Femur (tissue), 1 donor: ENCODE measurements around the gene RCE1.

Experiments
- DNase-seq: peaks from one replicate; pipeline ENCODE4 v3.0.0-alpha.2; 2017

Gene RCE1

GRCh38 chr11:66845143-66845875 lies 2.1 kb downstream of the RCE1 start:
- peak; percentile 18 for DNase-seq

DNA sequence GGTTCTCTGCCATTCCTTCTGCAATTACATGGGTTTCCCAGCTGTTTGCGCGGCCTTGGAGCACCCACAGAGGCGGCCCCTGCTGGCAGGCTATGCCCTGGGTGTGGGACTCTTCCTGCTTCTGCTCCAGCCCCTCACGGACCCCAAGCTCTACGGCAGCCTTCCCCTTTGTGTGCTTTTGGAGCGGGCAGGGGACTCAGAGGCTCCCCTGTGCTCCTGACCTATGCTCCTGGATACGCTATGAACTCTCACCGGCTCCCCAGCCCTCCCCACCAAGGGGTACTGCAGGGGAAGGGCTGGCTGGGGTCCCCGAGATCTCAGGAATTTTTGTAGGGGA lies 2.6 kb downstream of the RCE1 start:
- DNase-seq: peak; percentile 15

DNA sequence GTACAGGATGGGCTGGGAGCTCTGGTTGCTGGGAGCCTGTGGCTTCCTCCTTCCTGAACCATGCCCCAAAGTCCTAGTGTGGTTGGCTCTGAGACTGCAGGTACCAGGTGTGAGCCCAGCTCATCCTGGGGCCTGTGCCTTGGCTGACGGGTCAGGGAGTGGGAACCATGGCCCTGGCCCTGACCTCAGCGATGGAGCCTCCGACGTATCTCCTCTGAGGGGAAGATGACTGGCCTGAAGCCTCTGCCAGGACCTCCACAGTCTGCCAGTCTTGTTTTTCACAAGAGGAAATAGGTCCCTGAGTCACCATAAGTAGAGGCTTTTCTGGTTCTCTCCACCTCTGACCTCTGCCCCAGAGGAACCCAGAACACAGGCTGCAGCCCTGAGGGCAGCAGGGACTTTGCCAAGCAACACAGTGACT lies 3.4 kb downstream of the RCE1 start:
- peak; percentile 18 for DNase-seq

GRCh38 chr11:66847461-66848232 lies 4.4 kb downstream of the RCE1 start:
- DNase-seq: no peak

GRCh38 chr11:66848671-66849500 lies 5.6 kb downstream of the RCE1 start:
- peak; percentile 18 for DNase-seq

GRCh38 chr11:66849501-66850234 lies 6.4 kb downstream of the RCE1 start:
- no peak for DNase-seq

DNA sequence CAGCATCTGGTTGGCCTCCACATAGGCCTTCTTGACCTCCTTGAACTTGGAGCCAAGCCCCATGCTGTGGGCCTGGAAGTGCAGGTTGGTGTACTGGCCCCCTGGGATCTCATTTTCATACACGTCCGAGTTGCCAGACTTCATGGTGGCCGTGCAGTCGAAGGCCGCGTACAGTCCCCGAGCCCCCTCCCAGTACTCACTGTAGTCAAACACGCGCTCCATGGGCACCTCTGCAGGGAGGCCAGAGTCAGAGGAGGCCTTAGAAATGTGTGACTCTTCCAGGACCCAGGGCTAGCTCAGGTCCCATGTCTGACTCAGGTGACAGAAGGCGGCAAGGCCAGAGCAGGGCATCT lies 7.0 kb downstream of the RCE1 start:
- peak; percentile 15 for DNase-seq

DNA sequence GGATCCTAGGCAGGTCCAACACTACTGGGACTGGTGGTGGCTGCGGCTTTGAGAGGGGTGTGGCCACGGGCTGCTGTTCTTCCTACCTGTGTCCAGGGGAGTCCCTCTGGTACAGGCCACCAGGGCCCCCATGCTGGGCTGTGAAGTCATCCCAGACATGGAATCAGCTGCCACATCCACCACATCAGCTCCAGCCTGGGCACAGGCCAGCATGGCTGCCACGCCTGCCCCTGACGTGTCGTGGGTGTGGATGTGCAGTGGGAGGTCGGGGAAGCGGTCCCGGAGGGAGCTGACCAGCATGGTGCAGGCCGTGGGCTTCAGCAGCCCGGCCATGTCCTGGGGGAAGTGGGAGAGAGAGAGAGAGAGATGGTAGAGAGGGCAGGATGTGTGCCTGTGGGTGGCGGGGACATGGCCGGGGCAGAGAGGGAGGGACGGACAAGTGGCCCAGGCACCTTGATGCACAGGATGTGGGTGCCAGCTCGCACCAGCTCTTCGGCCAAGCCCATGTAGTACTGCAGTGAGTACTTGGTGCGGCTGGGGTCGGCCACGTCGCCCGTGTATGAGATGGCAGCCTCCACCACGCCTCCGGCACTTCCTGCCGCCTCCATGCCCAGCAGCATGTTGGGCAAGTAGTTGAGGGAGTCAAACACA lies 7.5 kb downstream of the RCE1 start:
- peak; percentile 17 for DNase-seq

GRCh38 chr11:66851239-66851596 lies 8.0 kb downstream of the RCE1 start:
- peak; percentile 20 for DNase-seq

GRCh38 chr11:66851698-66852465 lies 8.6 kb downstream of the RCE1 start:
- DNase-seq: peak; percentile 27

- DNase-seq: no peak
These were observed 9.4 kb downstream of the RCE1 start for GRCh38 chr11:66852466-66853241.

DNA sequence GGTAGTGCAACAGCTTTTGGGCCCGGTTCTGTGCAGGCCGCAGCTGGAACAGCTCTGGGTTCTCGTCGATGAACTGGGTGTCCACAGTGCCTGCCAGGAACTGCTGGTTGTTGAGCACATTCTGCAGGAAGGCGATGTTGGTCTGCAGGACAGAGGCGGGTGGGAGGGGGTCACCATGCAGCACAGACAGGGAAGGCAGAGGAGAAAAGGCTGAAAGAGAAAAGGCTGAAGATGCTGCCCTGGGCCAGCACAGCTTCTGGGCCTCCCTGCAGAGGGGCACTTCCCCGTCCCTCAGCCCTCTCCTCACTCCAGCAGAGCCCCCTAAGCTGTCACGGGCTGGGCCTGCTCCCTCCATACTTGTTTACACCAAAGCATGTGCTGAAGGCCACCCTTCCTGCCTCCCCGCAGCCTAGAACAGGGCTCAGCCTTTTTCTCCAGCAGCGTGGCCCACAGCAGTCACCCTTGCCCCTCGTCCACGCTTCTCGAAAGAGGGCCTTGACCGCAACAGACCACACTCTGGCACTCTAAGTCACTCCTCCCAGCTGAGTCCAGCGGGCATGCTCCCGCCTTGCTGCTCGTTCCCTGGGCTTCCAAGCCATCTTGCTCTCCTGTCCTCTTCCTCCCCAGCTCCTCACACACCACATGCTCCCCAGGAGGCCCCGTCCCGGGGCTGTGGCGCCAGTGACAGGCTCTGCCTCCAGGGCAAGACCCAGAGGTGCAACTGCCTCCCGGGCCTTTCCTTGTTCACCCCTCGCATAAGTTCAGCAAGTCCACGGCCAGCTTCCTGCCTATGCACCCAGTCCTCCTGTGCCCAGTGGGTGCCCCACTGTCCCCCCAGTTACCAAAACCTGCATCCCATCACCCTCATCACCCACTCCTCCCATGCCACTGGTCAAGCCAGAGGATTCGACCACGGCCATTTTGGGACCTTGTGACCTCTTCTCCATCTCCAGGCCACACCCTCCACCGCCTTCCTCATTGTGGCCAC lies 10.3 kb downstream of the RCE1 start:
- no peak for DNase-seq

DNA sequence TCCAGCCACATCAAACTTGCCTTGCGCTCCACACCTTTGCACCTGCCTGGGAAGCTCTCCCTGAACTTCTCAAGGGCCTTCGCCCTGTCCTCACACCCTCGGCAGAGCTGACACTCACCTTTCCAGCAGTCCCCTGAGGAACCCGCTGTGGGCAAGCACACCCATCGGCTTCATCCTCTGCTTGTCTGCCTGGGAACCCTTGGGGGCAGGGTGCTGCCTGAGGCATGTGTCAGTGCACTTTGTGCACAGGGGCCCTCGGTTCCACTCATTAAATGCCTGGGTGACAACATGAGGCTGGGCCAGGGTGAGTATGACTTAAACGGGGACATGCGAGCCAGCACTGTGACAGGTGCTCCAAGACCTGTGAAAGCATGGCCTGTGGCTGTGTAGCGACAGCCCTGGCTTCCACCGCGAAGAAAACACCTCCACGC lies 11.0 kb downstream of the RCE1 start:
- peak; percentile 20 for DNase-seq

DNA sequence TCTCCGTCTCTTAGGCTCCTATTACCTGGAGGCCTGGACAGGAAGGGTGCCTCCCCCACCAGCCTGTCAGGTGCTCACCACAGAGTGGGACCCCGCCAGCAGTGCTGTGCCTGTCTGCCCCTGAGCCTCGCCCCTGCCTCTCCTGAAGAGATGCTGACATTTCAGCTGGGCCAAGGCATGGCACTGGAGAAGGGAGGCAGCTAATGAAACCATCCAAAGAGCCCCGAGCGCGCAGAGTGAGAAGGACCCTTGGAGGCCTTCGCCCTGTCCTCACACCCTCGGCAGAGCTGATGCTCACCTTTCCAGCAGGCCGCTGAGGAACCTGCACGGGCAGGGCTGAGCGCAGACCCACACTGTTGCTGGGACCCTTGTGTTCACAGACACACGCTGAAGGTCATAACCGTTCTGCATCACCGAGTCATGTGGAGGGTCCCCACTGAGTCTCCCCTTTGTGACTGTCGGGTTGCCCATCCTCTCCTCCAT lies 11.5 kb downstream of the RCE1 start:
- DNase-seq: peak; percentile 19

DNA sequence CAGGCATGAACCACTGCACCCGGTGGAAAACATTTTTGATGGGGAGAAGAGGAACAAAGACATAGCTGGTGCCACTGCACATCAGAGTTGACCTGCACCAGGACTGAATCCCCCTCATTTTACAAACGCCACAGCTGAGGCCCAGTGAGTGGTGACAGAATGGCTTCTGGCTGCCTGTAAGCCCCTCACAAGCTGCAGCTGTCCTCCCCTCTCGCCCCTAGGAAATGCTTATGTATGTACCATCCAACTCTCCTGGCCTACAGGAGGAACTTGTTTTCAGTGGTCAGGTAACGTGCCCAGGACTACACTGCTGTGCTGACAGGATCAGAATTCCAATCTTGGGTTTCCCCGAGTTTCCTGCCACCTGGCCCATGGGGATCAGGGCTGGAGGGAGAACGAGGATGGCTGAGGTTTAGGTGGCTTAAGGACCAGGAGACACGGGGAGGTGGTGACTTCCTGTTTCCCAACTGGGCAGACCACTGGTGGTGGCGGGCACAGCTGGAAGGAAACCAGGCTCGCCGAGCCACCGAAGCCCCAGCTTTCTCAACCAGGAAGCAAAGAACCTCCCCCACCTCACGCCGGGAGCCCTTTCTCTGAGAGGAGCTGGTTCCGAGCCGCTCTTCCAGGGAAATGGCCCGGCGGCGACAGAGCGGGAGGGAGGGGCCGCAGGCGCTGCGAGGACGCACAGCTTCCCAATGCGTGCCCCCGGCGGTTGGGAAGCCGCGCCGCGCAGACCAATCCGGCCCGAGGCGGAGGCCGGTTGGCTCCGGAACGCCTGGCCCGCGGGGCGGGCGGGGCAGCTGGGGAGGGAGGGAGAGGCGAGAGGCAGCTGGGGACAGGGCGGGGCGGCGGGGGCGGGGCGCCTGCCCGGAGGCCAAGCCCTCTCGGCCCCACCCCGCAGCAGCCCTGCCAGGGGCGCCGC lies 12.6 kb downstream of the RCE1 start:
- peak; percentile 96 for DNase-seq

- no peak for DNase-seq
These were observed 13.4 kb downstream of the RCE1 start, which contains the start of gene LRFN4 for GRCh38 chr11:66856496-66857233. Gene LRFN4, plus strand, starts transcription at chr11:66857064. Its CDS starts 681 bp downstream, at chr11:66857745.

GRCh38 chr11:66857234-66857926 lies 14.1 kb downstream of the RCE1 start:
- DNase-seq: no peak
